Measurements from ENCODE around the gene MYCN. TPM values are rescaled to one million over a fixed set of nuclear protein-coding genes. Genes with fewer than 3 reads are reported as not detected.

Gene MYCN
- total and polyA plus RNA-seq, 2 experiments from 2014 or later = 8.9 to 16.7 TPM

DNA sequence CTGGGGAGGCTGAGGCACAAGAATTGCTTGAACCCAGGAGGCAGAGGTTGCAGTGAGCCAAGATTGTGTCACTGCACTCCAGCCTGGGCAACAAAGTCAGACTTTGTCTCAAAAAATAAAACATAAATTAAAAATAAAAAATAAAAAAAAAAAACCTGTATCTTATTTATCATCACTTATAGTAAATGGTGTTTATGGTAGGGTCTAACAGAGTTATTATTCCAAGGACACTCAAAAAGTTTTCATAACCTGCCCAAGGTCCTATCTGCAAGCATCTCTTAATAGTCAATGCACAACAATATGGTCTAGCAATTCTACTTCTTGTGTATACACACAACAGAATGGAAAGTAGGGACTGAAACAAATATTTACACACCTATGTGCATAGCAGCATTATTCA, 47.3 kb upstream of the MYCN start:
- H3K27ac ChIP-seq = no peak overlapping the region
- H3K9me2 ChIP-seq (replicated peaks; ENCODE audit: insufficient read depth) = no peaks in the 10 kb centered on the region
- no peak for DNase-seq (ENCODE audit: low spot score)
- peaks cover 11% of the 10 kb centered on the region for H3K4me1 ChIP-seq (ENCODE audit: insufficient read depth)
- no peak overlapping the region for H3K4me2 ChIP-seq
- TF ChIP-seq EZH2 (IDR thresholded peaks at IDR 0.05; ENCODE audit: borderline replicate concordance) (no peak), CTCF (IDR thresholded peaks at IDR 0.05; ENCODE audit: poor library complexity) (no peak), EZH2phosphoT487 (IDR thresholded peaks at IDR 0.05; ENCODE audit: low read depth, severe bottlenecking, unreplicated experiment) (no peak)
- no peaks in the 10 kb centered on the region for H4K20me1 ChIP-seq (ENCODE audit: insufficient read depth, poor library complexity, severe bottlenecking)
- no peak overlapping the region for H2AFZ ChIP-seq
- no peaks in the 10 kb centered on the region for H3K36me3 ChIP-seq (replicated peaks; ENCODE audit: insufficient read depth, low read depth)
- no peaks in the 10 kb centered on the region for H3K9me3 ChIP-seq (ENCODE audit: low read depth)
- no peaks in the 10 kb centered on the region for H3K79me2 ChIP-seq
- no peak overlapping the region for H3K4me3 ChIP-seq
- H3K27me3 ChIP-seq = no peaks in the 10 kb centered on the region

DNA sequence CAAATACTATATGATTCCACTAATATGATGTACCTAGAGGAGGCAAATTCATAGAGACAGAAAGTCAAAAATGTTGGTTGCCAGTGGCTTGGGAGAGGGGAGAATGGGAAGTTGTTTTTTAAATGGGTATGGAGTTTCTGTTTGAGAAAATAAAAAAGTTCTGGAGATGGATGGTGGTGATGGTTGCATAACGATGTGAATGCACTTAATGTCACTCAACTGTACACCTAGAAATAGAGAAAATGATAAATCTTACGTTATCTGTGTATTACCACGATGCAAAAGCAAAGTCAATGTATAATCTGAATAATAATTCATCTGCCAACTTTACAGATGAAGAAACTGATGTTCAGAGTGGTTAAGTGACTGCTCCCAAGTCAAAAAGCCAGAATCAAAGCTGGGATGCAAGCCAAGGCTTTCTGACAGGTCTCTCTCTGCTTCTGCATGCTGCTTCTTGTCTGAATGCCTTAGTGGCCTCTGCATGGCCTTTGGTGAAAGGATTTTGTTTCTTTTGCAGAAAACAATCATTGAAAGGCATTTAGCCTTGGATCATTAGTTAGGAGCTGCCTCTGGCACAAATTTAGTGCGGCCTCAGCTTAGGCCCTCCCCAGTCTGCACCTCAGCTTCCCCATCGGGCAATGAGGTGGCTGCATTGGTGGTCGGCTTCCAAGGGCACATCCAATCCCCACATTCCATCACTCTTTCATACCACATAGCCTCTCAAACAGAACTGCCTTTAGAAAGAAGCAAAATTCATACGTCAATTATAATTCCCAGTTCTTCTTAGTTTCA, 46.5 kb upstream of the MYCN start:
- H3K9me3 ChIP-seq (ENCODE audit: low read depth) = no peaks in the 10 kb centered on the region
- no peaks in the 10 kb centered on the region for H4K20me1 ChIP-seq (ENCODE audit: insufficient read depth, poor library complexity, severe bottlenecking)
- H3K9me2 ChIP-seq (replicated peaks; ENCODE audit: insufficient read depth) = no peaks in the 10 kb centered on the region
- no peaks in the 10 kb centered on the region for H3K36me3 ChIP-seq (replicated peaks; ENCODE audit: insufficient read depth, low read depth)
- H3K79me2 ChIP-seq = no peaks in the 10 kb centered on the region
- DNase-seq (ENCODE audit: low spot score) = no peak
- peaks cover 11% of the 10 kb centered on the region for H3K4me1 ChIP-seq (ENCODE audit: insufficient read depth)
- H3K27ac ChIP-seq = no peak overlapping the region
- H3K4me3 ChIP-seq = no peak overlapping the region
- no peak for TF ChIP-seq CTCF (IDR thresholded peaks at IDR 0.05; ENCODE audit: poor library complexity)
- TF ChIP-seq EZH2phosphoT487 (IDR thresholded peaks at IDR 0.05; ENCODE audit: low read depth, severe bottlenecking, unreplicated experiment) = no peak
- TF ChIP-seq EZH2 (IDR thresholded peaks at IDR 0.05; ENCODE audit: borderline replicate concordance) = no peak
- H2AFZ ChIP-seq = no peak overlapping the region
- no peaks in the 10 kb centered on the region for H3K27me3 ChIP-seq
- 87% methylated on average over 7 of the region's 7 CpGs for WGBS (ENCODE audit: low lambda C conversion rate, missing lambda C conversion rate)
- H3K4me2 ChIP-seq = no peak overlapping the region

GRCh38 chr2:15894481-15895144, 45.7 kb upstream of the MYCN start:
- Histone ChIP-seq H3K4me3 (no peak overlapping the region), H3K4me1 (ENCODE audit: insufficient read depth) (peaks cover 11% of the 10 kb centered on the region), H4K20me1 (ENCODE audit: insufficient read depth, poor library complexity, severe bottlenecking) (no peaks in the 10 kb centered on the region), H3K9me3 (ENCODE audit: low read depth) (no peaks in the 10 kb centered on the region), H3K79me2 (no peaks in the 10 kb centered on the region), H3K4me2 (no peak overlapping the region), H3K9me2 (replicated peaks; ENCODE audit: insufficient read depth) (no peaks in the 10 kb centered on the region), H3K27ac (no peak overlapping the region), H2AFZ (no peak overlapping the region), H3K27me3 (no peaks in the 10 kb centered on the region), H3K36me3 (replicated peaks; ENCODE audit: insufficient read depth, low read depth) (no peaks in the 10 kb centered on the region)
- 62% methylated on average over 8 of the region's 8 CpGs for WGBS (ENCODE audit: low lambda C conversion rate, missing lambda C conversion rate)
- TF ChIP-seq CTCF (IDR thresholded peaks at IDR 0.05; ENCODE audit: poor library complexity) (no peak), EZH2phosphoT487 (IDR thresholded peaks at IDR 0.05; ENCODE audit: low read depth, severe bottlenecking, unreplicated experiment) (no peak), EZH2 (IDR thresholded peaks at IDR 0.05; ENCODE audit: borderline replicate concordance) (no peak)
- DNase-seq (ENCODE audit: low spot score) = no peak
